ENCODE measurements around the gene PLCB4.
A peak's percentile ranks its signal among the peaks of the same experiment; 100 is the strongest.

Gene PLCB4

DNA sequence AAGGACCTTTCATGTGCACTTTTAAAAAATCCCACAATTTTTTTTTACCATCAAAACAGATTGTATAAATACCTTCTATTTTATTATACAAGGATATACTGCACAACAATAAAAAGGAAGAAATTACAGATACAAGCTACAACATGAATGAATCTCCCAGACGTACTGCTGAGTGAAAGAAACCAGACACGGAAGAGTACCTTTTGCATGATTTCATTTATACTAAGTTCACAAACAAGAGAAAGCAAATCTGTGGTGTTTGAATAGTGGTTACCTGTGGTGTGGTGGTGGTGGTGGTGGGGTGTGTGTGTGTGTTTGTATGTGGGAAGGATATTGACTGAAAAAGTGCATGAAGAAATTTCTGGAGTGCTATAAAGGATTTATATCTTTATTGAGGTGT is 6.8 kb upstream of the PLCB4 start:
- WGBS (ENCODE audit: extremely low coverage, insufficient coverage, insufficient read length), result no CpG with 5 or more reads among the region's 2 CpGs
- Histone ChIP-seq H2AFZ (ENCODE audit: insufficient read depth, low read length, poor library complexity) (no peak overlapping the region), H3K9me3 (ENCODE audit: insufficient read depth, low read depth, low read length) (no peaks in the 10 kb centered on the region), H3K23ac (ENCODE audit: low read length) (no peak overlapping the region), H3K4me2 (ENCODE audit: low read length) (no peak overlapping the region), H4K8ac (ENCODE audit: low read depth, low read length) (no peak overlapping the region), H3K36me3 (ENCODE audit: control insufficient read depth in 1 of 2, insufficient read depth in 2 of 2, low read length in 2 of 2) (no peaks in the 10 kb centered on the region), H2BK12ac (ENCODE audit: low read length) (no peak overlapping the region), H3K27ac (ENCODE audit: low read depth, low read length) (no peak overlapping the region), H3K4me1 (ENCODE audit: control insufficient read depth in 1 of 2, insufficient read depth in 2 of 2, low read length in 2 of 2) (no peaks in the 10 kb centered on the region), H3K79me2 (ENCODE audit: control insufficient read depth, insufficient read depth, low read length, poor library complexity) (no peaks in the 10 kb centered on the region), H4K91ac (ENCODE audit: low read depth, low read length) (no peak overlapping the region), H3K14ac (ENCODE audit: low read length) (no peak overlapping the region), H4K12ac (ENCODE audit: low read depth, low read length) (no peak overlapping the region), H2BK120ac (ENCODE audit: insufficient read depth, low read length, poor library complexity) (no peak overlapping the region), H2AK5ac (ENCODE audit: low read length) (no peak overlapping the region), H3K79me1 (ENCODE audit: low read length) (no peaks in the 10 kb centered on the region), H3K4ac (ENCODE audit: low read depth, low read length) (no peak overlapping the region), H3K18ac (ENCODE audit: low read length) (no peak overlapping the region), H3K9ac (ENCODE audit: low read length) (no peak overlapping the region), H3K27me3 (ENCODE audit: insufficient read depth, low read length) (no peaks in the 10 kb centered on the region), H2BK5ac (ENCODE audit: low read depth, low read length, poor library complexity) (no peak overlapping the region), H3K4me3 (ENCODE audit: low read depth, low read length) (no peak overlapping the region)
- no peak for DNase-seq

DNA sequence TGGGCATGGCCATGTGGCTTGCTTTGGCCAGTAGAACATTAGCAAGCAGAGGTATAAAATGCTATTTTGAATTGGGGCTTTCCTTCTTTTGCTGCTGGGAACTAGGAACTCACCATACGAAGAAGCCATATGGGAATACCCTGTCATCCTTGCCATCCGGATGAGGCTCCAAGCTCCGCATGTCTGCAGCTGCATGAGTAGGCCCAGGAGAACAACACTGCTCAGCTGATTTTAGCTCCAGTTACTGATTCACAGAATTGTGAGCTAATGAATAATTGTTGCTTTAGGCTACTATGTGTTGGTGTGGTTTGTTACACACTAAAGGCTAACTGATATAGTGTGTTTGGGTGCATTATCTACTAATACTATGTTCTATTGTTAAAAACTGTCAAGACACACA is 2.7 kb upstream of the PLCB4 start:
- WGBS (ENCODE audit: extremely low coverage, insufficient coverage, insufficient read length), result no CpG with 5 or more reads among the region's 3 CpGs
- Histone ChIP-seq H3K27me3 (ENCODE audit: insufficient read depth, low read length) (no peaks in the 10 kb centered on the region), H4K12ac (ENCODE audit: low read depth, low read length) (no peak overlapping the region), H2AK5ac (ENCODE audit: low read length) (no peak overlapping the region), H4K8ac (ENCODE audit: low read depth, low read length) (no peak overlapping the region), H3K4me1 (ENCODE audit: control insufficient read depth in 1 of 2, insufficient read depth in 2 of 2, low read length in 2 of 2) (peaks cover 3 to 5% of the 10 kb centered on the region in 2 experiments), H3K79me1 (ENCODE audit: low read length) (peaks cover 4% of the 10 kb centered on the region), H2BK5ac (ENCODE audit: low read depth, low read length, poor library complexity) (no peak overlapping the region), H4K91ac (ENCODE audit: low read depth, low read length) (no peak overlapping the region), H2BK120ac (ENCODE audit: insufficient read depth, low read length, poor library complexity) (no peak overlapping the region), H3K36me3 (ENCODE audit: control insufficient read depth in 1 of 2, insufficient read depth in 2 of 2, low read length in 2 of 2) (no peaks in the 10 kb centered on the region), H3K27ac (ENCODE audit: low read depth, low read length) (no peak overlapping the region), H2AFZ (ENCODE audit: insufficient read depth, low read length, poor library complexity) (no peak overlapping the region), H3K4ac (ENCODE audit: low read depth, low read length) (no peak overlapping the region), H3K79me2 (ENCODE audit: control insufficient read depth, insufficient read depth, low read length, poor library complexity) (peaks cover 1% of the 10 kb centered on the region), H3K23ac (ENCODE audit: low read length) (no peak overlapping the region), H3K9me3 (ENCODE audit: insufficient read depth, low read depth, low read length) (no peaks in the 10 kb centered on the region), H3K9ac (ENCODE audit: low read length) (no peak overlapping the region), H3K18ac (ENCODE audit: low read length) (no peak overlapping the region), H3K14ac (ENCODE audit: low read length) (no peak overlapping the region), H2BK12ac (ENCODE audit: low read length) (no peak overlapping the region), H3K4me3 (ENCODE audit: low read depth, low read length) (no peak overlapping the region), H3K4me2 (ENCODE audit: low read length) (no peak overlapping the region)
- no peak for DNase-seq

DNA sequence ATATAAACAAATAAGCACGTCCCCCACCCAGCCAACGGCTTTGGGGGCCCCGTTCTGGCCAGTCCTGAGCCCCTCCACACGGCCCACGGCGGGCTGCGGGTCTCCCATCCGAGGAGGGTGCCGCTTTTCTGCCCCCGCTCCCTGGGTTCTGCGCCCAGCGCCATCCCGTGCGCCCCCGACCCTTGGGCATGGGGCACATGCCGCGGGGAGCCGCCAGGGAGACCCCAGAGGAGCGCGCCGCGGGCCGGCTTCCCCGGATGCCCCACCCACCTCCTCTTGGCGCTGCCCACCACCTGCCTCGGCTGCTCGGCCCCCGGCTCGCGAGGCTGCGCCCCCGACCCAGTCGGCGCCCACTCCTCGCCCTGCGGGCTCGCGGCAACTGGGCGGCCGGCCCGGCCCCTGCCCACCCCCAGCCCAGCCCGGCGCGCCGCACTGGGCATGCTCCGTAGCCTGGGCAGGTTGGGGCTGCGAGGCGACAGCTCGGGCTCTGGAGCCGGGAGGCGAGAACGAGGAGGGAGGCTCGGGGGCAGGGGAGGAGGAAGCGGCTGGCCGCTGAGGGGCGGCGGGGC is 570 bp upstream of the PLCB4 start:
- peak overlapping the region; percentile 39 for H2BK5ac ChIP-seq (ENCODE audit: low read depth, low read length, poor library complexity)
- peaks cover 1% of the 10 kb centered on the region for H3K79me2 ChIP-seq (ENCODE audit: control insufficient read depth, insufficient read depth, low read length, poor library complexity)
- peak overlapping the region; percentile 70 for H3K14ac ChIP-seq (ENCODE audit: low read length)
- H2BK12ac ChIP-seq (ENCODE audit: low read length), result peak overlapping the region; percentile 2
- peak overlapping the region; percentile 39 for H4K91ac ChIP-seq (ENCODE audit: low read depth, low read length)
- H4K12ac ChIP-seq (ENCODE audit: low read depth, low read length), result peak overlapping the region; percentile 84
- H3K27ac ChIP-seq (ENCODE audit: low read depth, low read length), result peak overlapping the region; percentile 1
- no peaks in the 10 kb centered on the region for H3K36me3 ChIP-seq (ENCODE audit: control insufficient read depth in 1 of 2, insufficient read depth in 2 of 2, low read length in 2 of 2)
- H3K79me1 ChIP-seq (ENCODE audit: low read length), result peaks cover 4% of the 10 kb centered on the region
- H2AFZ ChIP-seq (ENCODE audit: insufficient read depth, low read length, poor library complexity), result peak overlapping the region; percentile 96
- peaks cover 3 to 5% of the 10 kb centered on the region in 2 experiments for H3K4me1 ChIP-seq (ENCODE audit: control insufficient read depth in 1 of 2, insufficient read depth in 2 of 2, low read length in 2 of 2)
- no peak overlapping the region for H3K4ac ChIP-seq (ENCODE audit: low read depth, low read length)
- WGBS (ENCODE audit: extremely low coverage, insufficient coverage, insufficient read length), result no CpG with 5 or more reads among the region's 57 CpGs
- H3K9me3 ChIP-seq (ENCODE audit: insufficient read depth, low read depth, low read length), result no peaks in the 10 kb centered on the region
- H4K8ac ChIP-seq (ENCODE audit: low read depth, low read length), result peak overlapping the region; percentile 94
- no peaks in the 10 kb centered on the region for H3K27me3 ChIP-seq (ENCODE audit: insufficient read depth, low read length)
- H3K4me3 ChIP-seq (ENCODE audit: low read depth, low read length), result peak overlapping the region; percentile 85
- peak in 1 of 2 donors; percentile 8 for DNase-seq
- H2AK5ac ChIP-seq (ENCODE audit: low read length), result no peak overlapping the region
- peak overlapping the region; percentile 20 for H2BK120ac ChIP-seq (ENCODE audit: insufficient read depth, low read length, poor library complexity)
- peak overlapping the region; percentile 89 for H3K18ac ChIP-seq (ENCODE audit: low read length)
- H3K23ac ChIP-seq (ENCODE audit: low read length), result no peak overlapping the region
- H3K4me2 ChIP-seq (ENCODE audit: low read length), result peak overlapping the region; percentile 100
- no peak overlapping the region for H3K9ac ChIP-seq (ENCODE audit: low read length)

DNA sequence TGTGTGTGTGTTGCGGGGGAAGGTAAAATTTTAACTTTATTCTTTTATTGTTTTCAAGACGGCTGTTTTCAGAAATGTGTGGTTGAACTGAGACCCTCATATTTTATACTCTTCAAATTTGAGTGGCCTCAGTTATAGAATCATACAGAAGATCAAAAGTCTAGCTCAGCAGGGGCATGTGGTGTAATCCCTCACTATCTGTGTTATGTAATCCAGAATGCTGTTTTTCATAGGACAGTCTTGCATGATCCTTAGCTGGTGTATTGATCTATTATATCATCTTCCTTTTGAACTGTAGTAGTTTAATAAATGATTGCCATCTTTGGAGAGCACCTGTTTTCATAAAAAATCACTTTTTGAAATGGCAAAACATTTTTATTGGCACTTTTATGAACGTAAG is 1.4 kb downstream of the PLCB4 start:
- WGBS (ENCODE audit: extremely low coverage, insufficient coverage, insufficient read length), result no CpG with 5 or more reads among the region's 3 CpGs
- H4K91ac ChIP-seq (ENCODE audit: low read depth, low read length), result no peak overlapping the region

More for the DNA sequence above, 1.4 kb downstream of the PLCB4 start:
- Histone ChIP-seq H3K79me2 (ENCODE audit: control insufficient read depth, insufficient read depth, low read length, poor library complexity) (peaks cover 1% of the 10 kb centered on the region), H3K23ac (ENCODE audit: low read length) (no peak overlapping the region), H3K14ac (ENCODE audit: low read length) (no peak overlapping the region), H3K4me1 (ENCODE audit: control insufficient read depth in 1 of 2, insufficient read depth in 2 of 2, low read length in 2 of 2) (peaks cover 3 to 5% of the 10 kb centered on the region in 2 experiments), H3K4me2 (ENCODE audit: low read length) (no peak overlapping the region), H4K8ac (ENCODE audit: low read depth, low read length) (no peak overlapping the region), H3K9me3 (ENCODE audit: insufficient read depth, low read depth, low read length) (no peaks in the 10 kb centered on the region), H3K27ac (ENCODE audit: low read depth, low read length) (no peak overlapping the region), H4K12ac (ENCODE audit: low read depth, low read length) (no peak overlapping the region), H2BK120ac (ENCODE audit: insufficient read depth, low read length, poor library complexity) (no peak overlapping the region), H2BK5ac (ENCODE audit: low read depth, low read length, poor library complexity) (no peak overlapping the region), H3K9ac (ENCODE audit: low read length) (no peak overlapping the region), H2AFZ (ENCODE audit: insufficient read depth, low read length, poor library complexity) (no peak overlapping the region), H2AK5ac (ENCODE audit: low read length) (no peak overlapping the region), H3K27me3 (ENCODE audit: insufficient read depth, low read length) (no peaks in the 10 kb centered on the region), H3K79me1 (ENCODE audit: low read length) (peaks cover 4% of the 10 kb centered on the region), H3K4me3 (ENCODE audit: low read depth, low read length) (no peak overlapping the region), H3K36me3 (ENCODE audit: control insufficient read depth in 1 of 2, insufficient read depth in 2 of 2, low read length in 2 of 2) (no peaks in the 10 kb centered on the region), H3K4ac (ENCODE audit: low read depth, low read length) (no peak overlapping the region), H3K18ac (ENCODE audit: low read length) (no peak overlapping the region), H2BK12ac (ENCODE audit: low read length) (no peak overlapping the region)
- no peak for DNase-seq
